Measurements from ENCODE around the gene NUDT19.

DNA sequence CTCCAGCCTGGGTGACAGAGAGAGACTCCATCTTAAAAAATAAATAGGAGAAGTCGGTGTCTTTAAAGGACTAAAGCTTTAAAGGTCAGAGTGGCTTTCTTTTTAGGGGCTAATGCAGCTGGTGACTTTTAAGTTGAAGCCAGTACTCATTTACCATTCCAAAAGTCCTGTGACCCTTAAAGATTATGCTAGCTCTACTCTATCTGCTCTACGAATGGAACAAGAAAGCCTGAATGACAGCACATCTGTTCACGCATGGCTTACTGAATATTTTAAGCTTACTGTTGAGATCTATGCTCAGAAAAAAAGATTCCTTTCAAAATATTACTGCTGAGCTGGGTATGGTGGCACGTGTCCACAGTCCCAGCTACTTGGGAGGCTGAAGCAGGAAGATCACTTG lies 44.3 kb downstream of the NUDT19 start:
- no peak for TF ChIP-seq POLR2AphosphoS5 (IDR thresholded peaks at IDR 0.05; ENCODE audit: low read length)
- no peak for TF ChIP-seq RELA (IDR thresholded peaks at IDR 0.05; ENCODE audit: borderline replicate concordance, partially characterized antibody)
- no peak for TF ChIP-seq ZNF384 (IDR thresholded peaks at IDR 0.05; ENCODE audit: borderline replicate concordance, low read depth, low read length)
- no peak for TF ChIP-seq RAD21 (IDR thresholded peaks at IDR 0.05; ENCODE audit: insufficient read depth, low read depth, low read length)
- TF ChIP-seq, protein P1, sequence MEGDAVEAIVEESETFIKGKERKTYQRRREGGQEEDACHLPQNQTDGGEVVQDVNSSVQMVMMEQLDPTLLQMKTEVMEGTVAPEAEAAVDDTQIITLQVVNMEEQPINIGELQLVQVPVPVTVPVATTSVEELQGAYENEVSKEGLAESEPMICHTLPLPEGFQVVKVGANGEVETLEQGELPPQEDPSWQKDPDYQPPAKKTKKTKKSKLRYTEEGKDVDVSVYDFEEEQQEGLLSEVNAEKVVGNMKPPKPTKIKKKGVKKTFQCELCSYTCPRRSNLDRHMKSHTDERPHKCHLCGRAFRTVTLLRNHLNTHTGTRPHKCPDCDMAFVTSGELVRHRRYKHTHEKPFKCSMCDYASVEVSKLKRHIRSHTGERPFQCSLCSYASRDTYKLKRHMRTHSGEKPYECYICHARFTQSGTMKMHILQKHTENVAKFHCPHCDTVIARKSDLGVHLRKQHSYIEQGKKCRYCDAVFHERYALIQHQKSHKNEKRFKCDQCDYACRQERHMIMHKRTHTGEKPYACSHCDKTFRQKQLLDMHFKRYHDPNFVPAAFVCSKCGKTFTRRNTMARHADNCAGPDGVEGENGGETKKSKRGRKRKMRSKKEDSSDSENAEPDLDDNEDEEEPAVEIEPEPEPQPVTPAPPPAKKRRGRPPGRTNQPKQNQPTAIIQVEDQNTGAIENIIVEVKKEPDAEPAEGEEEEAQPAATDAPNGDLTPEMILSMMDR (IDR thresholded peaks at IDR 0.05 in 2 of 3, conservative IDR thresholded peaks at IDR 0.05 in 1 of 3; ENCODE audit: control insufficient read depth in 2 of 3, extremely low read depth in 1 of 3, insufficient read depth in 1 of 3, low read depth in 3 of 3, low read length in 3 of 3) = no peak
- TF ChIP-seq, protein P2, sequence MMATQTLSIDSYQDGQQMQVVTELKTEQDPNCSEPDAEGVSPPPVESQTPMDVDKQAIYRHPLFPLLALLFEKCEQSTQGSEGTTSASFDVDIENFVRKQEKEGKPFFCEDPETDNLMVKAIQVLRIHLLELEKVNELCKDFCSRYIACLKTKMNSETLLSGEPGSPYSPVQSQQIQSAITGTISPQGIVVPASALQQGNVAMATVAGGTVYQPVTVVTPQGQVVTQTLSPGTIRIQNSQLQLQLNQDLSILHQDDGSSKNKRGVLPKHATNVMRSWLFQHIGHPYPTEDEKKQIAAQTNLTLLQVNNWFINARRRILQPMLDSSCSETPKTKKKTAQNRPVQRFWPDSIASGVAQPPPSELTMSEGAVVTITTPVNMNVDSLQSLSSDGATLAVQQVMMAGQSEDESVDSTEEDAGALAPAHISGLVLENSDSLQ (IDR thresholded peaks at IDR 0.05) = no peak
- no peak for TF ChIP-seq ATF7 (IDR thresholded peaks at IDR 0.05; ENCODE audit: low read depth)
- TF ChIP-seq NFYB (IDR thresholded peaks at IDR 0.05; ENCODE audit: insufficient read depth, low read depth, low read length) = no peak
- TF ChIP-seq, protein P3, sequence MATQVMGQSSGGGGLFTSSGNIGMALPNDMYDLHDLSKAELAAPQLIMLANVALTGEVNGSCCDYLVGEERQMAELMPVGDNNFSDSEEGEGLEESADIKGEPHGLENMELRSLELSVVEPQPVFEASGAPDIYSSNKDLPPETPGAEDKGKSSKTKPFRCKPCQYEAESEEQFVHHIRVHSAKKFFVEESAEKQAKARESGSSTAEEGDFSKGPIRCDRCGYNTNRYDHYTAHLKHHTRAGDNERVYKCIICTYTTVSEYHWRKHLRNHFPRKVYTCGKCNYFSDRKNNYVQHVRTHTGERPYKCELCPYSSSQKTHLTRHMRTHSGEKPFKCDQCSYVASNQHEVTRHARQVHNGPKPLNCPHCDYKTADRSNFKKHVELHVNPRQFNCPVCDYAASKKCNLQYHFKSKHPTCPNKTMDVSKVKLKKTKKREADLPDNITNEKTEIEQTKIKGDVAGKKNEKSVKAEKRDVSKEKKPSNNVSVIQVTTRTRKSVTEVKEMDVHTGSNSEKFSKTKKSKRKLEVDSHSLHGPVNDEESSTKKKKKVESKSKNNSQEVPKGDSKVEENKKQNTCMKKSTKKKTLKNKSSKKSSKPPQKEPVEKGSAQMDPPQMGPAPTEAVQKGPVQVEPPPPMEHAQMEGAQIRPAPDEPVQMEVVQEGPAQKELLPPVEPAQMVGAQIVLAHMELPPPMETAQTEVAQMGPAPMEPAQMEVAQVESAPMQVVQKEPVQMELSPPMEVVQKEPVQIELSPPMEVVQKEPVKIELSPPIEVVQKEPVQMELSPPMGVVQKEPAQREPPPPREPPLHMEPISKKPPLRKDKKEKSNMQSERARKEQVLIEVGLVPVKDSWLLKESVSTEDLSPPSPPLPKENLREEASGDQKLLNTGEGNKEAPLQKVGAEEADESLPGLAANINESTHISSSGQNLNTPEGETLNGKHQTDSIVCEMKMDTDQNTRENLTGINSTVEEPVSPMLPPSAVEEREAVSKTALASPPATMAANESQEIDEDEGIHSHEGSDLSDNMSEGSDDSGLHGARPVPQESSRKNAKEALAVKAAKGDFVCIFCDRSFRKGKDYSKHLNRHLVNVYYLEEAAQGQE (IDR thresholded peaks at IDR 0.05; ENCODE audit: low read depth, low read length) = no peak
